ENCODE measurements around the gene PYCR2.

Gene PYCR2

GRCh38 chr1:225921734-225922709, 2.0 kb downstream of the PYCR2 start:
- DNase-seq (ENCODE audit: low spot score), result no peak
- FAIRE-seq, result no peak

GRCh38 chr1:225919906-225920305, 4.1 kb downstream of the PYCR2 start:
- DNase-seq (ENCODE audit: low spot score) (no peak), FAIRE-seq (peak; percentile 35)

- FAIRE-seq (no peak), DNase-seq (ENCODE audit: low spot score) (no peak)
These were observed 5.8 kb downstream of the PYCR2 start for GRCh38 chr1:225918280-225918679.

GRCh38 chr1:225917536-225917935, 6.5 kb downstream of the PYCR2 start:
- DNase-seq (ENCODE audit: low spot score) (no peak), FAIRE-seq (no peak)

- DNase-seq (ENCODE audit: low spot score), result no peak
- no peak for FAIRE-seq
These were observed 6.9 kb downstream of the PYCR2 start for GRCh38 chr1:225917101-225917500.

GRCh38 chr1:225915538-225915991, 8.5 kb downstream of the PYCR2 start:
- DNase-seq (ENCODE audit: low spot score), result no peak
- no peak for FAIRE-seq

- no peak for DNase-seq (ENCODE audit: low spot score)
- FAIRE-seq, result no peak
These were observed 9.1 kb downstream of the PYCR2 start for GRCh38 chr1:225914947-225915346.

- no peak for FAIRE-seq
- DNase-seq (ENCODE audit: low spot score), result no peak
These were observed 9.7 kb downstream of the PYCR2 start for GRCh38 chr1:225914391-225914790.

- DNase-seq (ENCODE audit: low spot score) (no peak), FAIRE-seq (no peak)
These were observed 12.6 kb downstream of the PYCR2 start for GRCh38 chr1:225911191-225912130.

GRCh38 chr1:225909477-225909876, 14.6 kb downstream of the PYCR2 start:
- FAIRE-seq, result no peak
- DNase-seq (ENCODE audit: low spot score), result no peak

- no peak for DNase-seq (ENCODE audit: low spot score)
- no peak for FAIRE-seq
These were observed 15.3 kb downstream of the PYCR2 start for GRCh38 chr1:225908773-225909172.

- DNase-seq (ENCODE audit: low spot score), result no peak
These were observed 15.9 kb downstream of the PYCR2 start for GRCh38 chr1:225908013-225908640.

GRCh38 chr1:225907341-225907740, 16.7 kb downstream of the PYCR2 start:
- DNase-seq (ENCODE audit: low spot score) (no peak), FAIRE-seq (no peak)

More at GRCh38 chr1:225908013-225908640, 15.9 kb downstream of the PYCR2 start:
- FAIRE-seq, result no peak

- FAIRE-seq, result no peak
- no peak for DNase-seq (ENCODE audit: low spot score)
These were observed 17.6 kb downstream of the PYCR2 start for GRCh38 chr1:225906467-225906866.

- FAIRE-seq, result no peak
- no peak for DNase-seq (ENCODE audit: low spot score)
These were observed 20.4 kb downstream of the PYCR2 start for GRCh38 chr1:225903623-225904022.

GRCh38 chr1:225899044-225899925, 24.8 kb downstream of the PYCR2 start:
- FAIRE-seq (no peak), DNase-seq (ENCODE audit: low spot score) (no peak)

GRCh38 chr1:225897595-225898514, 26.2 kb downstream of the PYCR2 start:
- DNase-seq (ENCODE audit: low spot score), result no peak

GRCh38 chr1:225896937-225897549, 27.0 kb downstream of the PYCR2 start:
- FAIRE-seq (no peak), DNase-seq (ENCODE audit: low spot score) (peak; percentile 62)

More at GRCh38 chr1:225897595-225898514, 26.2 kb downstream of the PYCR2 start:
- FAIRE-seq, result no peak

- DNase-seq (ENCODE audit: low spot score) (no peak), FAIRE-seq (no peak)
These were observed 27.6 kb downstream of the PYCR2 start for GRCh38 chr1:225896494-225896893.
